BLaER1 treated with 17β-estradiol and CSF1 and Interleukin-3, amounts not matched to agents 10 nM and 100 nM (cell line): ENCODE measurements around the gene GALNS.
"Not testable (repeated sequence)": the region's sequence is repeated elsewhere in the genome, so short reads cannot be mapped to it uniquely, and the experiment has no call there.

Experiments
- H3K27ac ChIP-seq, 11 experiments: shearing (Covaris generic); formaldehyde crosslinking; 2 replicates each; pipeline ENCODE4 v1.8.1; 2022
- H3K27me3 ChIP-seq, 11 experiments: shearing (Covaris generic); formaldehyde crosslinking; 2 replicates each; pipeline ENCODE4 v1.8.1; 2022
- H3K36me3 ChIP-seq, 11 experiments: shearing (Covaris generic); formaldehyde crosslinking; 2 replicates each; pipeline ENCODE4 v1.8.1; 2022
- H3K4me1 ChIP-seq, 10 experiments: shearing (Covaris generic); formaldehyde crosslinking; 2 replicates each; pipeline ENCODE4 v1.8.1; 2022
- H3K4me2 ChIP-seq, 11 experiments: shearing (Covaris generic); formaldehyde crosslinking; 2 replicates each; pipeline ENCODE4 v1.8.1; 2022
- H3K4me3 ChIP-seq, 10 experiments: shearing (Covaris generic); formaldehyde crosslinking; 2 replicates each; pipeline ENCODE4 v1.8.1; 2022
- H3K9ac ChIP-seq, 11 experiments: shearing (Covaris generic); formaldehyde crosslinking; 2 replicates each; pipeline ENCODE4 v1.8.1; 2022
- H3K9me3 ChIP-seq, 11 experiments: shearing (Covaris generic); formaldehyde crosslinking; replicated peaks in 1 of 11; 2 replicates each; pipeline ENCODE4 v1.8.1; 2022
- H4K20me1 ChIP-seq, 11 experiments: shearing (Covaris generic); formaldehyde crosslinking; 2 replicates each; pipeline ENCODE4 v1.8.1; 2022
- Cebpa-rat ChIP-seq, 11 experiments: shearing (Covaris generic); IDR thresholded peaks; 2 replicates each; pipeline ENCODE4 v1.8.1; 2022

The GALNS gene

DNA sequence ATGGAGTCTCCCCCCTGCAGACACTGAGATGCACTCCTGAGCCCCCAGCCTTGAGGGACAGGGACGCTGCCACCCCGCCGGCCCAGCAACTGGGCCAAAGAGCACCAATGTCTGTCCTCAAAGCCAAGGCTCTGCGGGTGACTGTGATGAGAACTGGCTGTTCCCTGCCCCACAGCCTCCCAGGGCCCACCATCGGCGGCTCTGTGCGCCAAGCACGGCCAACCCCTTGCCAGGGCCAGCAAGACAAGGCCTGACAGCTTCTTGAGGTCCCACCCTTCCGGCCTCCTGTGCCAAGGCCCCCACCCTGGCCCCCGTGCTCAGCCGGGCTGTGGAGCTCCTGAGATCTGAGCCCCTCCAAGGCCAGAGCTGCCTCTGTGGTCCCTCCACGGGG lies 43.9 kb upstream of the GALNS start:
- H3K4me2 ChIP-seq, result peak overlapping the region in 10 of 11 experiments; percentile 16 to 97 (median 92); a peak in 18 of 22 replicates
- peak overlapping the region in 3 of 11 experiments; percentile 14 to 82 (median 31); a peak in 3 of 22 replicates for H3K9ac ChIP-seq
- H3K4me3 ChIP-seq, result no peak overlapping the region
- no peaks in the 10 kb centered on the region for H3K9me3 ChIP-seq
- H3K4me1 ChIP-seq, result peaks cover 45 to 97% (median 92%) of the 10 kb centered on the region in 10 experiments
- H3K36me3 ChIP-seq, result peaks cover 0 to 34% (median 17%) of the 10 kb centered on the region in 11 experiments; a peak in 13 of 22 replicates
- no peak for TF ChIP-seq Cebpa-rat (IDR thresholded peaks at IDR 0.05)
- no peak overlapping the region for H3K27ac ChIP-seq
- H4K20me1 ChIP-seq, result peaks cover 72 to 98% (median 91%) of the 10 kb centered on the region in 11 experiments
- peaks cover 0 to 53% (median 21%) of the 10 kb centered on the region in 11 experiments; a peak in 14 of 22 replicates for H3K27me3 ChIP-seq

GRCh38 chr16:88899901-88900661 lies 43.3 kb upstream of the GALNS start:
- H3K9ac ChIP-seq, result peak overlapping the region in 5 of 11 experiments; percentile 4 to 85 (median 31); a peak in 7 of 22 replicates
- no peaks in the 10 kb centered on the region for H3K9me3 ChIP-seq
- H3K27ac ChIP-seq, result peak overlapping the region in 1 of 11 experiments; percentile 94; a peak in 2 of 22 replicates
- TF ChIP-seq Cebpa-rat (IDR thresholded peaks at IDR 0.05), result no peak
- H3K36me3 ChIP-seq, result peaks cover 0 to 34% (median 17%) of the 10 kb centered on the region in 11 experiments; a peak in 13 of 22 replicates
- peaks cover 74 to 99% (median 92%) of the 10 kb centered on the region in 11 experiments for H4K20me1 ChIP-seq
- no peak overlapping the region for H3K4me3 ChIP-seq
- peak overlapping the region in 10 of 11 experiments; percentile 17 to 97 (median 92); a peak in 18 of 22 replicates for H3K4me2 ChIP-seq
- peaks cover 0 to 59% (median 21%) of the 10 kb centered on the region in 11 experiments; a peak in 14 of 22 replicates for H3K27me3 ChIP-seq
- peaks cover 51 to 98% (median 94%) of the 10 kb centered on the region in 10 experiments for H3K4me1 ChIP-seq

GRCh38 chr16:88897696-88898425 lies 41.1 kb upstream of the GALNS start:
- Histone ChIP-seq H3K4me1 (peaks cover 55 to 96% (median 95%) of the 10 kb centered on the region in 10 experiments), H3K27me3 (peaks cover 0 to 61% (median 21%) of the 10 kb centered on the region in 11 experiments; a peak in 14 of 22 replicates), H3K27ac (peak overlapping the region in 10 of 11 experiments; percentile 59 to 94 (median 79); a peak in 20 of 22 replicates), H4K20me1 (peaks cover 67 to 97% (median 90%) of the 10 kb centered on the region in 11 experiments; a peak in 21 of 22 replicates), H3K4me3 (peak overlapping the region in 8 of 10 experiments; percentile 28 to 56 (median 42); a peak in 14 of 20 replicates), H3K9ac (peak overlapping the region; percentile 39 to 85 (median 74); a peak in 21 of 22 replicates), H3K36me3 (peaks cover 0 to 34% (median 17%) of the 10 kb centered on the region in 11 experiments; a peak in 13 of 22 replicates), H3K9me3 (no peaks in the 10 kb centered on the region), H3K4me2 (peak overlapping the region; percentile 77 to 97 (median 90))
- TF ChIP-seq Cebpa-rat (IDR thresholded peaks at IDR 0.05), result no peak

- Histone ChIP-seq H3K4me1 (peaks cover 46 to 96% (median 94%) of the 10 kb centered on the region in 10 experiments), H3K36me3 (peaks cover 0 to 43% (median 25%) of the 10 kb centered on the region in 11 experiments; a peak in 18 of 22 replicates), H3K27me3 (peaks cover 0 to 61% (median 21%) of the 10 kb centered on the region in 11 experiments; a peak in 14 of 22 replicates), H3K4me3 (no peak overlapping the region), H4K20me1 (peaks cover 60 to 97% (median 90%) of the 10 kb centered on the region in 11 experiments; a peak in 21 of 22 replicates), H3K9ac (peak overlapping the region in 4 of 11 experiments; percentile 31 to 85 (median 82); a peak in 5 of 22 replicates), H3K27ac (peak overlapping the region in 4 of 11 experiments; percentile 18 to 94 (median 90); a peak in 4 of 22 replicates), H3K9me3 (no peaks in the 10 kb centered on the region), H3K4me2 (peak overlapping the region; percentile 34 to 97 (median 90); a peak in 20 of 22 replicates)
- TF ChIP-seq Cebpa-rat (IDR thresholded peaks at IDR 0.05), result no peak
Measured at GRCh38 chr16:88896238-88897070, 39.7 kb upstream of the GALNS start.

GRCh38 chr16:88895335-88895734 lies 38.6 kb upstream of the GALNS start:
- peaks cover 0 to 51% (median 13%) of the 10 kb centered on the region in 11 experiments; a peak in 14 of 22 replicates for H3K27me3 ChIP-seq
- peaks cover under 1 to 7% (median 3%) of the 10 kb centered on the region in 11 experiments; a peak in 18 of 22 replicates for H3K9me3 ChIP-seq
- peak overlapping the region in 10 of 11 experiments; percentile 34 to 97 (median 92); a peak in 20 of 22 replicates for H3K4me2 ChIP-seq
- H3K4me1 ChIP-seq, result peaks cover 38 to 90% (median 83%) of the 10 kb centered on the region in 10 experiments
- no peak for TF ChIP-seq Cebpa-rat (IDR thresholded peaks at IDR 0.05)
- no peak overlapping the region for H3K4me3 ChIP-seq
- H3K36me3 ChIP-seq, result peaks cover 3 to 43% (median 26%) of the 10 kb centered on the region in 11 experiments
- peak overlapping the region in 3 of 11 experiments; percentile 23 to 43 (median 35); a peak in 4 of 22 replicates for H3K9ac ChIP-seq
- H3K27ac ChIP-seq, result peak overlapping the region in 1 of 11 experiments; percentile 29; a peak in 1 of 22 replicates
- H4K20me1 ChIP-seq, result peaks cover 49 to 94% (median 79%) of the 10 kb centered on the region in 11 experiments; a peak in 21 of 22 replicates

- Histone ChIP-seq H3K27ac (peak overlapping the region in 1 of 11 experiments; percentile 29; a peak in 1 of 22 replicates), H3K4me1 (peaks cover 37 to 85% (median 78%) of the 10 kb centered on the region in 10 experiments), H3K9me3 (peaks cover 6 to 12% (median 9%) of the 10 kb centered on the region in 11 experiments; a peak in 21 of 22 replicates), H3K27me3 (peaks cover 0 to 46% (median 7%) of the 10 kb centered on the region in 11 experiments; a peak in 14 of 22 replicates), H3K4me2 (peak overlapping the region; percentile 0 to 97 (median 90); a peak in 19 of 22 replicates), H4K20me1 (peaks cover 44 to 89% (median 73%) of the 10 kb centered on the region in 11 experiments; a peak in 21 of 22 replicates), H3K9ac (peak overlapping the region in 4 of 11 experiments; percentile 9 to 35 (median 28); a peak in 4 of 22 replicates), H3K36me3 (peaks cover 8 to 43% (median 28%) of the 10 kb centered on the region in 11 experiments), H3K4me3 (no peak overlapping the region)
- TF ChIP-seq Cebpa-rat (IDR thresholded peaks at IDR 0.05), result no peak
Measured at GRCh38 chr16:88894681-88895300, 38.0 kb upstream of the GALNS start.

DNA sequence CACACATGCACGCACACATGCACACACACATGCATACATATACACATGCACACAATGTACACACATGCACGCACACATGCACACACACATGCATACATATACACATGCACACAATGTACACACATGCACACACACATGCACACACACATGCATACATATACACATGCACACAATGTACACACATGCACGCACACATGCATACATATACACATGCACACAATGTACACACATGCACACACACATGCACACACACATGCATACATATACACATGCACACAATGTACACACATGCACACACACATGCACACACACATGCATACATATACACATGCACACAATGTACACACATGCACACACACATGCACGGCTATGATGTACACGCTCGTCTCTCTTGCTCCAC lies 37.5 kb upstream of the GALNS start:
- H3K4me3 ChIP-seq, H3K27ac ChIP-seq, H3K9ac ChIP-seq: not testable (repeated sequence)
- peak overlapping the region in 8 of 11 experiments; percentile 84 to 97 (median 94); a peak in 16 of 22 replicates for H3K4me2 ChIP-seq
- H3K36me3 ChIP-seq, result peaks cover 13 to 43% (median 33%) of the 10 kb centered on the region in 11 experiments
- peaks cover 40 to 83% (median 68%) of the 10 kb centered on the region in 11 experiments; a peak in 21 of 22 replicates for H4K20me1 ChIP-seq
- peaks cover 0 to 40% (median 2%) of the 10 kb centered on the region in 11 experiments; a peak in 12 of 22 replicates for H3K27me3 ChIP-seq
- peaks cover 10 to 17% (median 14%) of the 10 kb centered on the region in 11 experiments; a peak in 21 of 22 replicates for H3K9me3 ChIP-seq
- H3K4me1 ChIP-seq, result peaks cover 32 to 83% (median 72%) of the 10 kb centered on the region in 10 experiments
